ENCODE data around the gene MATR3. TPM values are rescaled to one million over a fixed set of nuclear protein-coding genes. Genes with fewer than 3 reads are reported as not detected.

The MATR3 gene
- total and polyA plus RNA-seq, 10 of the 15 experiments (the other 5 are each of a cell fraction or from before 2014, with no cell fraction given) = 134 to 401 (median 221) TPM

GRCh38 chr5:139265001-139265400 lies 28.5 kb upstream of the MATR3 start:
- no TSS peak for BruUV-seq (replicated peaks)
- Histone ChIP-seq H2AFZ (ENCODE audit: control insufficient read depth, low read depth, low read length) (no peak overlapping the region), H3K9ac (ENCODE audit: control insufficient read depth, insufficient read depth, low read length) (no peak overlapping the region), H3K79me2 (ENCODE audit: control insufficient read depth, insufficient read depth, low read length) (no peaks in the 10 kb centered on the region), H3K36me3 (ENCODE audit: control insufficient read depth in 2 of 2, insufficient read depth in 2 of 2, low read length in 1 of 2) (no peaks in the 10 kb centered on the region), H3K4me2 (ENCODE audit: control insufficient read depth, insufficient read depth) (no peak overlapping the region), H4K20me1 (ENCODE audit: control insufficient read depth, insufficient read depth) (no peaks in the 10 kb centered on the region), H3K4me3 (no peak overlapping the region), H3K27ac (ENCODE audit: control insufficient read depth, insufficient read depth) (no peak overlapping the region), H3K4me1 (ENCODE audit: control insufficient read depth, insufficient read depth, low read length) (peaks cover 12% of the 10 kb centered on the region), H3K27me3 (replicated peaks in 1 of 2; ENCODE audit: control insufficient read depth in 2 of 2, insufficient read depth in 2 of 2, low read length in 1 of 2) (no peaks in the 10 kb centered on the region), H3K9me3 (replicated peaks; ENCODE audit: control insufficient read depth, insufficient read depth, low read length) (no peaks in the 10 kb centered on the region)
- intact Hi-C loops (cut with micrococcal nuclease; ENCODE audit: unreplicated experiment) (loop anchor here (10.0 kb wide), 1 partner anchor 800 kb away; the partner anchor contains the start of gene EGR1), in situ Hi-C loops (cut with MboI) (loop anchor here (10.0 to 25.0 kb wide), 2 partner anchors 628 to 690 kb away; partner anchors contain the start of gene HSPA9)
- ChIA-PET RAD21 (ENCODE audit: unreplicated experiment) (interaction anchor here (1.5 kb wide), 1 partner anchor 14 kb away, joined by 5 read pairs; no protein-coding TSS in a partner anchor), SMC1A (ENCODE audit: uncharacterized antibody, unreplicated experiment) (interaction anchor here (2.0 kb wide), 1 partner anchor 14 kb away, joined by 10 read pairs; no protein-coding TSS in a partner anchor), CTCF (interaction anchor here (4.1 kb wide), 1 partner anchor 12 kb away, joined by 44 read pairs; no protein-coding TSS in a partner anchor), POLR2A (interaction anchor here (0.6 kb wide), 1 partner anchor 1182 kb away, joined by 3 read pairs; no protein-coding TSS in a partner anchor)
- WGBS (ENCODE audit: insufficient coverage, insufficient replicate concordance, low lambda C conversion rate, missing lambda C conversion rate) = 53% methylated on average over 2 of the region's 2 CpGs
- FAIRE-seq (no peak), ATAC-seq (no peak), DNase-seq (ENCODE audit: low read depth, low spot score) (no peak)
- TF ChIP-seq SPI1 (IDR thresholded peaks at IDR 0.05; ENCODE audit: borderline replicate concordance, insufficient read depth, low read depth, low read length) (no peak), USF2 (IDR thresholded peaks at IDR 0.05; ENCODE audit: borderline replicate concordance, low read depth, low read length) (no peak), KAT2A (conservative IDR thresholded peaks at IDR 0.05; ENCODE audit: control insufficient read depth, low read depth, low read length) (no peak), ZBED1 (IDR thresholded peaks at IDR 0.05; ENCODE audit: borderline replicate concordance) (no peak), GATAD2B (conservative IDR thresholded peaks at IDR 0.05; ENCODE audit: low read depth) (no peak), ETV6 (conservative IDR thresholded peaks at IDR 0.05 in 1 of 2, IDR thresholded peaks at IDR 0.05 in 1 of 2; ENCODE audit: borderline replicate concordance in 1 of 2, low read depth in 1 of 2) (no peak), BMI1 (IDR thresholded peaks at IDR 0.05; ENCODE audit: borderline replicate concordance) (no peak), IRF4 (IDR thresholded peaks at IDR 0.05; ENCODE audit: low read depth, low read length) (no peak), MEF2B (IDR thresholded peaks at IDR 0.05; ENCODE audit: partially characterized antibody, poor library complexity, severe bottlenecking) (no peak), JUND (IDR thresholded peaks at IDR 0.05; ENCODE audit: low read depth, low read length) (no peak)
- TF ChIP-seq, protein P1, sequence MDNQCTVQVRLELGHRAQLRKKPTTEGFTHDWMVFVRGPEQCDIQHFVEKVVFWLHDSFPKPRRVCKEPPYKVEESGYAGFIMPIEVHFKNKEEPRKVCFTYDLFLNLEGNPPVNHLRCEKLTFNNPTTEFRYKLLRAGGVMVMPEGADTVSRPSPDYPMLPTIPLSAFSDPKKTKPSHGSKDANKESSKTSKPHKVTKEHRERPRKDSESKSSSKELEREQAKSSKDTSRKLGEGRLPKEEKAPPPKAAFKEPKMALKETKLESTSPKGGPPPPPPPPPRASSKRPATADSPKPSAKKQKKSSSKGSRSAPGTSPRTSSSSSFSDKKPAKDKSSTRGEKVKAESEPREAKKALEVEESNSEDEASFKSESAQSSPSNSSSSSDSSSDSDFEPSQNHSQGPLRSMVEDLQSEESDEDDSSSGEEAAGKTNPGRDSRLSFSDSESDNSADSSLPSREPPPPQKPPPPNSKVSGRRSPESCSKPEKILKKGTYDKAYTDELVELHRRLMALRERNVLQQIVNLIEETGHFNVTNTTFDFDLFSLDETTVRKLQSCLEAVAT (IDR thresholded peaks at IDR 0.05) = no peak
- TF ChIP-seq, protein P2, sequence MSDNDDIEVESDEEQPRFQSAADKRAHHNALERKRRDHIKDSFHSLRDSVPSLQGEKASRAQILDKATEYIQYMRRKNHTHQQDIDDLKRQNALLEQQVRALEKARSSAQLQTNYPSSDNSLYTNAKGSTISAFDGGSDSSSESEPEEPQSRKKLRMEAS (IDR thresholded peaks at IDR 0.05; ENCODE audit: low read depth, low read length) = no peak
